ENCODE results near the gene CDCA8.

- TF ChIP-seq, protein P1, sequence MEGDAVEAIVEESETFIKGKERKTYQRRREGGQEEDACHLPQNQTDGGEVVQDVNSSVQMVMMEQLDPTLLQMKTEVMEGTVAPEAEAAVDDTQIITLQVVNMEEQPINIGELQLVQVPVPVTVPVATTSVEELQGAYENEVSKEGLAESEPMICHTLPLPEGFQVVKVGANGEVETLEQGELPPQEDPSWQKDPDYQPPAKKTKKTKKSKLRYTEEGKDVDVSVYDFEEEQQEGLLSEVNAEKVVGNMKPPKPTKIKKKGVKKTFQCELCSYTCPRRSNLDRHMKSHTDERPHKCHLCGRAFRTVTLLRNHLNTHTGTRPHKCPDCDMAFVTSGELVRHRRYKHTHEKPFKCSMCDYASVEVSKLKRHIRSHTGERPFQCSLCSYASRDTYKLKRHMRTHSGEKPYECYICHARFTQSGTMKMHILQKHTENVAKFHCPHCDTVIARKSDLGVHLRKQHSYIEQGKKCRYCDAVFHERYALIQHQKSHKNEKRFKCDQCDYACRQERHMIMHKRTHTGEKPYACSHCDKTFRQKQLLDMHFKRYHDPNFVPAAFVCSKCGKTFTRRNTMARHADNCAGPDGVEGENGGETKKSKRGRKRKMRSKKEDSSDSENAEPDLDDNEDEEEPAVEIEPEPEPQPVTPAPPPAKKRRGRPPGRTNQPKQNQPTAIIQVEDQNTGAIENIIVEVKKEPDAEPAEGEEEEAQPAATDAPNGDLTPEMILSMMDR (IDR thresholded peaks at IDR 0.05; ENCODE audit: low read depth, low read length) = no peak
- TF ChIP-seq EZH2phosphoT487 (IDR thresholded peaks at IDR 0.05; ENCODE audit: low read depth) = no peak
Measured at GRCh38 chr1:37656026-37656425, 36.3 kb upstream of the CDCA8 start.

All from OCI-LY3 (cell line).